Epithelial cell of proximal tubule (primary cell): Measurements from ENCODE around the gene RELL2. TPM values are rescaled to one million over a fixed set of nuclear protein-coding genes. Genes with fewer than 3 reads are reported as not detected.

Experiments
- DNase-seq: peaks from one replicate; pipeline ENCODE4 v3.0.0-alpha.2; 2011; ENCODE audit warnings: low read depth
- H3K4me3 ChIP-seq: 2 replicates; pipeline ENCODE4 v1.5.1; 2011; ENCODE audit warnings: low read depth, mild to moderate bottlenecking, low read length
- CTCF ChIP-seq: conservative IDR thresholded peaks from 2 replicates; pipeline ENCODE4 v1.5.1; 2012; ENCODE audit warnings: low read depth, mild to moderate bottlenecking, low read length
- total RNA-seq: library from RNA; depleted of rRNA; stranded (reverse); fragments of >200 nt; gene quantifications from 2 replicates; pipeline ENCODE4 v1.2.3, GENCODE V29; 2015

RELL2 gene
- total RNA-seq, 1 donor from 2014 or later = 10.3 TPM

- DNase-seq = no peak
- H3K4me3 ChIP-seq = peak within 1 kb of the TSS; percentile 79
- TF ChIP-seq CTCF = peak; percentile 98
These were observed 17.8 kb upstream of the RELL2 start, which contains the start of gene DIAPH1 for GRCh38 chr5:141618804-141619554. DIAPH1 (minus strand) TSS chr5:141619000; CDS start chr5:141618914, 86 bp downstream.

GRCh38 chr5:141623186-141623585, 13.6 kb upstream of the RELL2 start:
- no peak overlapping the region for H3K4me3 ChIP-seq
- no peak for TF ChIP-seq CTCF
- DNase-seq = no peak

DNA sequence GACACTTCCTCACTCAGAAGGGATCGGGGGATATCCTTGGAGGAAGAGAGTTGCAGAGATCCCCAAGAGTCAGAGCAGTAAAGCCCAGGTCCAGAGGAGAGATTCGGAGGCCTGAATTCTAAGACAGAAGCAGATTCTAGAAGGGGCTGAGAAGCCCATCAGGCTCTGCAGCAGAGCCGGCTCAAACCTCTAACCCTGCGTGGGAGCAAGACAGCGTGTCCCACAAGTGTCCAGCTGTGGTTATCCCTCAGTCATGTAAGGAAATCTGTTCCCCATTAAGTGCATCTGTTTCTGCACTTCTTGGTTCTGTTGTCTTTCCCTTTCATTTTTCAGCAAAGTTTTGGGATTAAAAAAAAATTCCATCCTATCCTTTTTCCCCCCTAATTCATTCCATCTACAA, 13.2 kb upstream of the RELL2 start:
- no peak for TF ChIP-seq CTCF

DNA sequence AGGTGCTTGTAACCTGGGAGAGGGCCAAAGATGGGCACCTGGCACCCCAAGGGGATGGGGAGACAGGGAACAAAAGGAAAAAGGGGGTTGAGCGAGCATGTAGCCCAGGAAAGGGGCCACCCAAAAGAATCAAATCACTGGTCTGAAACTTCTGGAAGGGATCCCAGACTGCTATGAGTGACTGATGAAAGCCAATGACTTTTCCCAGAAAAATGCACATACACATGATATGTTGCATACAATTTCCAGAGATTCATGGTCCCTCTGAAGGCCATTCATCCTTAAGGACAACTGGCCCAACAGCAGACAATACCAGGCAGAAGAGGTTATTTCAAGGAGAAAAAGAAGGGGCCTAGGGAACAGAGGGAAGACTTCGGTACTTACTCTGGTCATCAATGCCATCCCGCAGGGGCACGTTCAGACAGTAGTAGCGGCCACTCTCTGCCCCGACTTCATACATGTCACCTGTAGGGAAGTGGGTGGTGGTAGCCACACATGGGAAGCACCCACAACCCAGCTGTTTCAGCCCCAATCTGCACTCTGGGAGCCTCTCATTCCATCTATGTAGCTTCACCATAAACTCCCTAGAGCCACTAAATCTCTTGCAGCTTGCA, 8.5 kb upstream of the RELL2 start:
- DNase-seq = no peak
- no peak overlapping the region for H3K4me3 ChIP-seq
- no peak for TF ChIP-seq CTCF

More for the DNA sequence above, 13.2 kb upstream of the RELL2 start:
- no peak for DNase-seq
- no peak overlapping the region for H3K4me3 ChIP-seq

DNA sequence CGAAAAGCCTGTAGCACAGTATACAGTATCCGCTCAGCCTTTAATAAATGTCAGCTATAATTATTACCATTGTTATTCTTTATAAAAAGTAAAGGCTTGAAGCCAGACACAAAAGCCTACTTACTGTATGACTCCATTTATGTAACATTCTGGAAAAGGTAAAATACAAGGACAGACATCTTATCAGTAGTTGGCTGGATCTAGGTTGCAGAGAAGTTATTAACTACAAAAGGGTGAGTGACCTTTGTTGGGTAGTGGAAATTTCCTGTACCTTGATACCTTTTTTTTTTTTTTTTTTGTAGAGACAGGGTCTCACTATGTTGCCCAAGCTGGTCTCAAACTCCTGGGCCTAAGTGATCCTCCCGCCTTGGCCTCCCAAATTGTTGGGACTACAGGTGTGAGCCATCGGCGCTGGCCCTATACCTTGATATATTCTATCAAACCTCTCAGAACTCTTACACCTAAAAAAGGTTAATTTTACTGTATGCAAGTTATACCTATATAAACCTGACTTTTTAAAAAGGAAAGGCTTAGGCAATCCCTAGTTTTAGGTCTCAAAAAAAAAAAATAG, 6.1 kb upstream of the RELL2 start:
- TF ChIP-seq CTCF = no peak
- DNase-seq = no peak
- H3K4me3 ChIP-seq = no peak overlapping the region

- H3K4me3 ChIP-seq = no peak overlapping the region
- no peak for TF ChIP-seq CTCF
- DNase-seq = no peak
These were observed 4.1 kb upstream of the RELL2 start for GRCh38 chr5:141632650-141633049.
